Measurements from ENCODE around the gene DAPL1.

DAPL1 gene

GRCh38 chr2:158799181-158799580 lies 4.1 kb downstream of the DAPL1 start:
- Histone ChIP-seq H3K27ac (ENCODE audit: low read length) (no peak overlapping the region), H3K36me3 (ENCODE audit: control insufficient read depth, insufficient read depth, low read length) (no peaks in the 10 kb centered on the region), H3K9me3 (ENCODE audit: control insufficient read depth, insufficient read depth, low read length) (no peaks in the 10 kb centered on the region), H3K4me3 (ENCODE audit: low read length) (no peak overlapping the region), H3K4me1 (ENCODE audit: control insufficient read depth, insufficient read depth, low read length) (peaks cover 2% of the 10 kb centered on the region), H3K27me3 (ENCODE audit: control insufficient read depth, insufficient read depth, low read length) (no peaks in the 10 kb centered on the region)
- WGBS (ENCODE audit: insufficient coverage, insufficient read length) = no CpG with 5 or more reads among the region's 2 CpGs
- no peak for DNase-seq (ENCODE audit: low read depth, low spot score)

- no peak for DNase-seq (ENCODE audit: low read depth, low spot score)
- no peak overlapping the region for H3K27ac ChIP-seq (ENCODE audit: low read length)
- no peaks in the 10 kb centered on the region for H3K9me3 ChIP-seq (ENCODE audit: control insufficient read depth, insufficient read depth, low read length)
- H3K36me3 ChIP-seq (ENCODE audit: control insufficient read depth, insufficient read depth, low read length) = no peaks in the 10 kb centered on the region
- no peaks in the 10 kb centered on the region for H3K4me1 ChIP-seq (ENCODE audit: control insufficient read depth, insufficient read depth, low read length)
- H3K4me3 ChIP-seq (ENCODE audit: low read length) = no peak overlapping the region
- H3K27me3 ChIP-seq (ENCODE audit: control insufficient read depth, insufficient read depth, low read length) = no peaks in the 10 kb centered on the region
- no CpG with 5 or more reads among the region's 2 CpGs for WGBS (ENCODE audit: insufficient coverage, insufficient read length)
These were observed 8.4 kb downstream of the DAPL1 start for GRCh38 chr2:158803506-158803905.

GRCh38 chr2:158805255-158805654 lies 10.1 kb downstream of the DAPL1 start:
- H3K4me3 ChIP-seq (ENCODE audit: low read length) = no peak overlapping the region
- WGBS (ENCODE audit: insufficient coverage, insufficient read length) = no CpG with 5 or more reads among the region's 4 CpGs
- no peak overlapping the region for H3K27ac ChIP-seq (ENCODE audit: low read length)
- H3K27me3 ChIP-seq (ENCODE audit: control insufficient read depth, insufficient read depth, low read length) = no peaks in the 10 kb centered on the region
- no peaks in the 10 kb centered on the region for H3K4me1 ChIP-seq (ENCODE audit: control insufficient read depth, insufficient read depth, low read length)
- no peaks in the 10 kb centered on the region for H3K36me3 ChIP-seq (ENCODE audit: control insufficient read depth, insufficient read depth, low read length)
- no peaks in the 10 kb centered on the region for H3K9me3 ChIP-seq (ENCODE audit: control insufficient read depth, insufficient read depth, low read length)
- no peak for DNase-seq (ENCODE audit: low read depth, low spot score)

GRCh38 chr2:158805936-158806335 lies 10.8 kb downstream of the DAPL1 start:
- Histone ChIP-seq H3K27ac (ENCODE audit: low read length) (no peak overlapping the region), H3K4me1 (ENCODE audit: control insufficient read depth, insufficient read depth, low read length) (no peaks in the 10 kb centered on the region), H3K4me3 (ENCODE audit: low read length) (no peak overlapping the region), H3K9me3 (ENCODE audit: control insufficient read depth, insufficient read depth, low read length) (no peaks in the 10 kb centered on the region), H3K27me3 (ENCODE audit: control insufficient read depth, insufficient read depth, low read length) (no peaks in the 10 kb centered on the region), H3K36me3 (ENCODE audit: control insufficient read depth, insufficient read depth, low read length) (no peaks in the 10 kb centered on the region)
- no CpG with 5 or more reads among the region's 1 CpG for WGBS (ENCODE audit: insufficient coverage, insufficient read length)
- DNase-seq (ENCODE audit: low read depth, low spot score) = no peak

- H3K27me3 ChIP-seq (ENCODE audit: control insufficient read depth, insufficient read depth, low read length) = no peaks in the 10 kb centered on the region
- H3K4me1 ChIP-seq (ENCODE audit: control insufficient read depth, insufficient read depth, low read length) = no peaks in the 10 kb centered on the region
- H3K4me3 ChIP-seq (ENCODE audit: low read length) = no peak overlapping the region
- no peaks in the 10 kb centered on the region for H3K9me3 ChIP-seq (ENCODE audit: control insufficient read depth, insufficient read depth, low read length)
- WGBS (ENCODE audit: insufficient coverage, insufficient read length) = no CpG with 5 or more reads among the region's 4 CpGs
- no peak for DNase-seq (ENCODE audit: low read depth, low spot score)
- no peak overlapping the region for H3K27ac ChIP-seq (ENCODE audit: low read length)
- H3K36me3 ChIP-seq (ENCODE audit: control insufficient read depth, insufficient read depth, low read length) = no peaks in the 10 kb centered on the region
These were observed 11.8 kb downstream of the DAPL1 start for GRCh38 chr2:158806941-158807340.

- DNase-seq (ENCODE audit: low read depth, low spot score) = no peak
- Histone ChIP-seq H3K4me1 (ENCODE audit: control insufficient read depth, insufficient read depth, low read length) (no peaks in the 10 kb centered on the region), H3K36me3 (ENCODE audit: control insufficient read depth, insufficient read depth, low read length) (no peaks in the 10 kb centered on the region), H3K27ac (ENCODE audit: low read length) (no peak overlapping the region), H3K9me3 (ENCODE audit: control insufficient read depth, insufficient read depth, low read length) (no peaks in the 10 kb centered on the region), H3K4me3 (ENCODE audit: low read length) (no peak overlapping the region), H3K27me3 (ENCODE audit: control insufficient read depth, insufficient read depth, low read length) (no peaks in the 10 kb centered on the region)
- whole genome bisulfite sequencing (ENCODE audit: insufficient coverage, insufficient read length) = no CpG with 5 or more reads among the region's 3 CpGs
These were observed 13.3 kb downstream of the DAPL1 start for GRCh38 chr2:158808426-158808825.

- no peak for DNase-seq (ENCODE audit: low read depth, low spot score)
- WGBS (ENCODE audit: insufficient coverage, insufficient read length) = no CpG with 5 or more reads among the region's 4 CpGs
- Histone ChIP-seq H3K4me1 (ENCODE audit: control insufficient read depth, insufficient read depth, low read length) (no peaks in the 10 kb centered on the region), H3K36me3 (ENCODE audit: control insufficient read depth, insufficient read depth, low read length) (no peaks in the 10 kb centered on the region), H3K27me3 (ENCODE audit: control insufficient read depth, insufficient read depth, low read length) (no peaks in the 10 kb centered on the region), H3K4me3 (ENCODE audit: low read length) (no peak overlapping the region), H3K9me3 (ENCODE audit: control insufficient read depth, insufficient read depth, low read length) (no peaks in the 10 kb centered on the region), H3K27ac (ENCODE audit: low read length) (no peak overlapping the region)
These were observed 14.7 kb downstream of the DAPL1 start for GRCh38 chr2:158809816-158810215.

GRCh38 chr2:158810731-158811460 lies 15.8 kb downstream of the DAPL1 start:
- no peak for DNase-seq (ENCODE audit: low read depth, low spot score)
- Histone ChIP-seq H3K27ac (ENCODE audit: low read length) (no peak overlapping the region), H3K27me3 (ENCODE audit: control insufficient read depth, insufficient read depth, low read length) (no peaks in the 10 kb centered on the region), H3K4me3 (ENCODE audit: low read length) (no peak overlapping the region), H3K36me3 (ENCODE audit: control insufficient read depth, insufficient read depth, low read length) (no peaks in the 10 kb centered on the region), H3K9me3 (ENCODE audit: control insufficient read depth, insufficient read depth, low read length) (no peaks in the 10 kb centered on the region), H3K4me1 (ENCODE audit: control insufficient read depth, insufficient read depth, low read length) (no peaks in the 10 kb centered on the region)
- WGBS (ENCODE audit: insufficient coverage, insufficient read length) = no CpG with 5 or more reads among the region's 6 CpGs

GRCh38 chr2:158815166-158815565 lies 20.0 kb downstream of the DAPL1 start:
- peaks cover 2% of the 10 kb centered on the region; the same call in 1 of the 2 replicates for H3K4me1 ChIP-seq (ENCODE audit: control insufficient read depth, insufficient read depth, low read length)
- no peaks in the 10 kb centered on the region for H3K27me3 ChIP-seq (ENCODE audit: control insufficient read depth, insufficient read depth, low read length)
- no peaks in the 10 kb centered on the region for H3K9me3 ChIP-seq (ENCODE audit: control insufficient read depth, insufficient read depth, low read length)
- no peak for DNase-seq (ENCODE audit: low read depth, low spot score)
- WGBS (ENCODE audit: insufficient coverage, insufficient read length) = no CpG with 5 or more reads among the region's 1 CpG
- no peaks in the 10 kb centered on the region for H3K36me3 ChIP-seq (ENCODE audit: control insufficient read depth, insufficient read depth, low read length)
- H3K4me3 ChIP-seq (ENCODE audit: low read length) = no peak overlapping the region
- no peak overlapping the region for H3K27ac ChIP-seq (ENCODE audit: low read length)

GRCh38 chr2:158815658-158816057 lies 20.5 kb downstream of the DAPL1 start:
- H3K4me3 ChIP-seq (ENCODE audit: low read length) = no peak overlapping the region
- no peak for DNase-seq (ENCODE audit: low read depth, low spot score)
- WGBS (ENCODE audit: insufficient coverage, insufficient read length) = no CpG with 5 or more reads among the region's 5 CpGs
- no peak overlapping the region for H3K27ac ChIP-seq (ENCODE audit: low read length)
- H3K36me3 ChIP-seq (ENCODE audit: control insufficient read depth, insufficient read depth, low read length) = no peaks in the 10 kb centered on the region
- no peaks in the 10 kb centered on the region for H3K9me3 ChIP-seq (ENCODE audit: control insufficient read depth, insufficient read depth, low read length)
- H3K4me1 ChIP-seq (ENCODE audit: control insufficient read depth, insufficient read depth, low read length) = peaks cover 2% of the 10 kb centered on the region; the same call in 1 of the 2 replicates
- no peaks in the 10 kb centered on the region for H3K27me3 ChIP-seq (ENCODE audit: control insufficient read depth, insufficient read depth, low read length)

- H3K4me1 ChIP-seq (ENCODE audit: control insufficient read depth, insufficient read depth, low read length) = peaks cover 2% of the 10 kb centered on the region; the same call in 1 of the 2 replicates
- no peaks in the 10 kb centered on the region for H3K9me3 ChIP-seq (ENCODE audit: control insufficient read depth, insufficient read depth, low read length)
- H3K27ac ChIP-seq (ENCODE audit: low read length) = no peak overlapping the region
- no peaks in the 10 kb centered on the region for H3K27me3 ChIP-seq (ENCODE audit: control insufficient read depth, insufficient read depth, low read length)
- no CpG with 5 or more reads among the region's 3 CpGs for WGBS (ENCODE audit: insufficient coverage, insufficient read length)
- H3K4me3 ChIP-seq (ENCODE audit: low read length) = no peak overlapping the region
- H3K36me3 ChIP-seq (ENCODE audit: control insufficient read depth, insufficient read depth, low read length) = no peaks in the 10 kb centered on the region
- DNase-seq (ENCODE audit: low read depth, low spot score) = no peak
These were observed 22.5 kb downstream of the DAPL1 start for GRCh38 chr2:158817588-158817987.

All from iPS DF 6.9 (cell line).